Stomach (tissue), 4 donors: ENCODE results near the gene MANF.

Source experiments
- CTCF ChIP-seq, 7 experiments: fragments of 450-650 bp in 4 of 7; fragments of 200-600 bp in 3 of 7; sonication (generic) in 3 of 7; IDR thresholded peaks; one replicate each; pipeline ENCODE4 v1.5.1; 2016 to 2019; ENCODE audit warnings: antibody characterized with exemption in 7 of 7, control low read depth in 2 of 7, mild to moderate bottlenecking in 1 of 7
- EP300 ChIP-seq: sonication (generic); formaldehyde crosslinking; IDR thresholded peaks from one replicate; pipeline ENCODE4 v1.6.1; 2017; ENCODE audit warnings: antibody characterized with exemption
- POLR2A ChIP-seq, 4 donors: fragments of 450-650 bp; IDR thresholded peaks; one replicate each; pipeline ENCODE4 v1.6.1; 2016; ENCODE audit warnings: antibody characterized with exemption in 4 of 4, control low read depth in 2 of 4, mild to moderate bottlenecking in 1 of 4, moderate library complexity in 1 of 4
- POLR2AphosphoS5 ChIP-seq, 3 donors: sonication (generic); formaldehyde crosslinking; IDR thresholded peaks; one replicate each; pipeline ENCODE4 v1.6.1; 2016; ENCODE audit warnings: antibody characterized with exemption in 3 of 3

GRCh38 chr3:51400166-51400565 is 15.1 kb downstream of the MANF start:
- TF ChIP-seq CTCF (IDR thresholded peaks at IDR 0.05) (no peak), POLR2A (IDR thresholded peaks at IDR 0.05) (no peak), POLR2AphosphoS5 (IDR thresholded peaks at IDR 0.05) (no peak), EP300 (no peak)
